HepG2 (cell line): ENCODE data around the gene FLYWCH1. TPM values are rescaled to one million over a fixed set of nuclear protein-coding genes. Genes with fewer than 3 reads are reported as not detected.

Experiments
- ELF1 ChIP-seq: sonication (generic); formaldehyde crosslinking; IDR thresholded peaks from 2 replicates; pipeline ENCODE4 v1.4.0; 2020; ENCODE audit warnings: missing genetic modification reagents
- ELF4 ChIP-seq: sonication (generic); formaldehyde crosslinking; IDR thresholded peaks from 2 replicates; pipeline ENCODE4 v1.5.0; 2020; ENCODE audit warnings: missing genetic modification reagents, mild to moderate bottlenecking, moderate library complexity, borderline replicate concordance
- NFYC ChIP-seq: IDR thresholded peaks from 2 replicates; pipeline ENCODE4 v1.6.1; 2016; ENCODE audit warnings: missing genetic modification reagents, missing compliant biosample characterization
- NR2F2 ChIP-seq: IDR thresholded peaks from 2 replicates; pipeline ENCODE4 v1.6.1; 2012; ENCODE audit warnings: low read depth, inconsistent platforms, borderline replicate concordance
- POGZ ChIP-seq: sonication (generic); formaldehyde crosslinking; IDR thresholded peaks from 2 replicates; pipeline ENCODE4 v1.4.0; 2020; ENCODE audit warnings: mild to moderate bottlenecking, missing genetic modification reagents
- SALL1 ChIP-seq: sonication (generic); formaldehyde crosslinking; IDR thresholded peaks from 2 replicates; pipeline ENCODE4 v1.8.0; 2022; ENCODE audit warnings: mild to moderate bottlenecking, missing genetic modification reagents
- YY1 ChIP-seq: IDR thresholded peaks from 2 replicates; pipeline ENCODE4 v1.6.1; 2011; ENCODE audit warnings: low read length, low read depth, moderate library complexity, mild to moderate bottlenecking; ENCODE audit not compliant: insufficient read depth, insufficient replicate concordance
- ZMYM2 ChIP-seq: sonication (generic); formaldehyde crosslinking; IDR thresholded peaks from 2 replicates; pipeline ENCODE4 v1.8.0; 2022; ENCODE audit warnings: mild to moderate bottlenecking, missing genetic modification reagents
- ZMYM4 ChIP-seq: sonication (generic); formaldehyde crosslinking; IDR thresholded peaks from 2 replicates; pipeline ENCODE4 v1.8.1; 2023; ENCODE audit warnings: mild to moderate bottlenecking, missing genetic modification reagents
- ZNF264 ChIP-seq: sonication (generic); formaldehyde crosslinking; IDR thresholded peaks from 2 replicates; pipeline ENCODE4 v1.4.0; 2020; ENCODE audit warnings: missing genetic modification reagents
- ZNF292 ChIP-seq: sonication (generic); formaldehyde crosslinking; IDR thresholded peaks from 2 replicates; pipeline ENCODE4 v1.8.1; 2022; ENCODE audit warnings: mild to moderate bottlenecking, low read depth, missing genetic modification reagents, borderline replicate concordance
- ZNF331 ChIP-seq: sonication (generic); formaldehyde crosslinking; IDR thresholded peaks from 2 replicates; pipeline ENCODE4 v1.4.0; 2020; ENCODE audit warnings: missing genetic modification reagents
- polyA plus RNA-seq, 8 experiments: library from polyadenylated mRNA; depleted of rRNA in 3 of 8; stranded (reverse) in 7 of 8; unstranded in 1 of 8; fragments of >200 nt; fragmentation: Illumina TruSeq in 4 of 8; extraction: Trizol in 4 of 8; gene quantifications; 2 replicates each; pipeline versions ENCODE4 v1.2.1 to v1.2.3, GENCODE V29; 2011 to 2016; ENCODE audit warnings: low read depth in 4 of 8, missing spikeins in 1 of 8, mixed read lengths in 1 of 8; ENCODE audit not compliant: insufficient read depth in 1 of 8
- total RNA-seq, 5 experiments: library from RNA; depleted of rRNA; stranded (reverse); fragments of >200 nt; fragmentation: Illumina TruSeq; extraction: Trizol; gene quantifications; 2 replicates each; pipeline ENCODE4 v1.2.3, GENCODE V29; 2016; ENCODE audit warnings: low read depth in 1 of 5
- TF ChIP-seq, protein P1 (sequence below): sonication (generic); formaldehyde crosslinking; IDR thresholded peaks from 2 replicates; pipeline ENCODE4 v1.5.1; 2020; ENCODE audit warnings: mild to moderate bottlenecking, missing genetic modification reagents, moderate library complexity
- TF ChIP-seq, protein P2 (sequence below): sonication (generic); formaldehyde crosslinking; IDR thresholded peaks from 2 replicates; pipeline ENCODE4 v1.9.0; 2021; ENCODE audit warnings: missing genetic modification reagents, borderline replicate concordance
- TF ChIP-seq, protein P3 (sequence below): IDR thresholded peaks from 2 replicates; pipeline ENCODE4 v1.6.1; 2016; ENCODE audit warnings: mild to moderate bottlenecking
- TF ChIP-seq, protein P4 (sequence below): sonication (generic); formaldehyde crosslinking; IDR thresholded peaks from 2 replicates; pipeline ENCODE4 v1.5.0; 2020; ENCODE audit warnings: mild to moderate bottlenecking, missing genetic modification reagents, borderline replicate concordance

Gene FLYWCH1
- total and polyA plus RNA-seq, 2 of the 13 experiments (the other 11 are each of a cell fraction or from before 2014, with no cell fraction given) = 7.3 to 12.4 TPM

DNA sequence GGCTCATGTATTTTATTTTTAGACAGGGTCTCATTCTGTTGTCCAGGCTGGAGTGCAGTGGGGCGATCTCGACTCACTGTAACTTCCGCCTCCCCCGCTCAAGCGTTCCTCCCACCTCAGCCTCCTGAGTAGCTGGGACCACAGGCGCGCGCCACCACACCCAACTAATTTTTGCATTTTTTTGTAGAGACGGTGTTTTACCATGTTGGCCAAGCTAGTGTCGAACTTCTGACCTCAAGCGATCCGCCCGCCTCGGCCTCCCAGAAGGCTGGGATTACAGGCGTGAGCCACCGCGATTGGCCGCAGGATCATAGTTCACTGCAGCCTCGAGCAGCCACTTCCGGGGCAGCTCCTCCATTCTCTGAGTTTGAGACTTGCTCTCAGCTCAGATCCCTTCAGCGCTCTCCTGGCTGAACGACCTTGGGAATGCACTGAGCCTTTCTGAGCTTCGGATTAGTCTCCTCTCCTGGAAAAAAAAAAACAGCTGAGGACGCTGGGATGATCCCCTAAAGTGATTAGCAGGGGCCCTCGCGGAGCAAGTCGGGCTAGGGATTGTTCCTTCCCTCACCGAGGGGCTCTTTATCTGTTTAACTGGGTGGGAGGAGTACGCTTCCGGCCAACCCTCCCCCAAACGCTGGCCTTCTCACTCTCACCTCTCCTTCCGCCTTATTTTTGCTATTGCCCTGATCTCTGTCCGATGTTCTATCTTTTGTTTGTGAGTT, 69.6 kb downstream of the FLYWCH1 start (continued):
- TF ChIP-seq, protein P1, sequence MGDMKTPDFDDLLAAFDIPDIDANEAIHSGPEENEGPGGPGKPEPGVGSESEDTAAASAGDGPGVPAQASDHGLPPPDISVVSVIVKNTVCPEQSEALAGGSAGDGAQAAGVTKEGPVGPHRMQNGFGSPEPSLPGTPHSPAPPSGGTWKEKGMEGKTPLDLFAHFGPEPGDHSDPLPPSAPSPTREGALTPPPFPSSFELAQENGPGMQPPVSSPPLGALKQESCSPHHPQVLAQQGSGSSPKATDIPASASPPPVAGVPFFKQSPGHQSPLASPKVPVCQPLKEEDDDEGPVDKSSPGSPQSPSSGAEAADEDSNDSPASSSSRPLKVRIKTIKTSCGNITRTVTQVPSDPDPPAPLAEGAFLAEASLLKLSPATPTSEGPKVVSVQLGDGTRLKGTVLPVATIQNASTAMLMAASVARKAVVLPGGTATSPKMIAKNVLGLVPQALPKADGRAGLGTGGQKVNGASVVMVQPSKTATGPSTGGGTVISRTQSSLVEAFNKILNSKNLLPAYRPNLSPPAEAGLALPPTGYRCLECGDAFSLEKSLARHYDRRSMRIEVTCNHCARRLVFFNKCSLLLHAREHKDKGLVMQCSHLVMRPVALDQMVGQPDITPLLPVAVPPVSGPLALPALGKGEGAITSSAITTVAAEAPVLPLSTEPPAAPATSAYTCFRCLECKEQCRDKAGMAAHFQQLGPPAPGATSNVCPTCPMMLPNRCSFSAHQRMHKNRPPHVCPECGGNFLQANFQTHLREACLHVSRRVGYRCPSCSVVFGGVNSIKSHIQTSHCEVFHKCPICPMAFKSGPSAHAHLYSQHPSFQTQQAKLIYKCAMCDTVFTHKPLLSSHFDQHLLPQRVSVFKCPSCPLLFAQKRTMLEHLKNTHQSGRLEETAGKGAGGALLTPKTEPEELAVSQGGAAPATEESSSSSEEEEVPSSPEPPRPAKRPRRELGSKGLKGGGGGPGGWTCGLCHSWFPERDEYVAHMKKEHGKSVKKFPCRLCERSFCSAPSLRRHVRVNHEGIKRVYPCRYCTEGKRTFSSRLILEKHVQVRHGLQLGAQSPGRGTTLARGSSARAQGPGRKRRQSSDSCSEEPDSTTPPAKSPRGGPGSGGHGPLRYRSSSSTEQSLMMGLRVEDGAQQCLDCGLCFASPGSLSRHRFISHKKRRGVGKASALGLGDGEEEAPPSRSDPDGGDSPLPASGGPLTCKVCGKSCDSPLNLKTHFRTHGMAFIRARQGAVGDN (CRISPR knock-in tag) = peak; percentile 83
- TF ChIP-seq ZMYM4 (0 out of 2 replicates have a peak, but pooled peaks have one; percentile 37), NFYC (peak; percentile 55), YY1 (peak; percentile 59), ZMYM2 (CRISPR knock-in tag) (peak; percentile 95), SALL1 (CRISPR knock-in tag) (peak; percentile 45; the same call in 1 of the 2 replicates), ELF1 (CRISPR knock-in tag) (peak; percentile 86), ZNF292 (CRISPR knock-in tag) (0 out of 2 replicates have a peak, but pooled peaks have one; percentile 70), NR2F2 (0 out of 2 replicates have a peak, but pooled peaks have one; percentile 27), ZNF264 (0 out of 2 replicates have a peak, but pooled peaks have one; percentile 12), ELF4 (CRISPR knock-in tag) (0 out of 2 replicates have a peak, but pooled peaks have one; percentile 2), POGZ (CRISPR knock-in tag) (peak; percentile 51; the same call in 1 of the 2 replicates), ZNF331 (CRISPR knock-in tag) (peak; percentile 23; the same call in 1 of the 2 replicates)
- TF ChIP-seq, protein P2, sequence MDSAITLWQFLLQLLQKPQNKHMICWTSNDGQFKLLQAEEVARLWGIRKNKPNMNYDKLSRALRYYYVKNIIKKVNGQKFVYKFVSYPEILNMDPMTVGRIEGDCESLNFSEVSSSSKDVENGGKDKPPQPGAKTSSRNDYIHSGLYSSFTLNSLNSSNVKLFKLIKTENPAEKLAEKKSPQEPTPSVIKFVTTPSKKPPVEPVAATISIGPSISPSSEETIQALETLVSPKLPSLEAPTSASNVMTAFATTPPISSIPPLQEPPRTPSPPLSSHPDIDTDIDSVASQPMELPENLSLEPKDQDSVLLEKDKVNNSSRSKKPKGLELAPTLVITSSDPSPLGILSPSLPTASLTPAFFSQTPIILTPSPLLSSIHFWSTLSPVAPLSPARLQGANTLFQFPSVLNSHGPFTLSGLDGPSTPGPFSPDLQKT (CRISPR knock-in tag) = no peak
- TF ChIP-seq, protein P3, sequence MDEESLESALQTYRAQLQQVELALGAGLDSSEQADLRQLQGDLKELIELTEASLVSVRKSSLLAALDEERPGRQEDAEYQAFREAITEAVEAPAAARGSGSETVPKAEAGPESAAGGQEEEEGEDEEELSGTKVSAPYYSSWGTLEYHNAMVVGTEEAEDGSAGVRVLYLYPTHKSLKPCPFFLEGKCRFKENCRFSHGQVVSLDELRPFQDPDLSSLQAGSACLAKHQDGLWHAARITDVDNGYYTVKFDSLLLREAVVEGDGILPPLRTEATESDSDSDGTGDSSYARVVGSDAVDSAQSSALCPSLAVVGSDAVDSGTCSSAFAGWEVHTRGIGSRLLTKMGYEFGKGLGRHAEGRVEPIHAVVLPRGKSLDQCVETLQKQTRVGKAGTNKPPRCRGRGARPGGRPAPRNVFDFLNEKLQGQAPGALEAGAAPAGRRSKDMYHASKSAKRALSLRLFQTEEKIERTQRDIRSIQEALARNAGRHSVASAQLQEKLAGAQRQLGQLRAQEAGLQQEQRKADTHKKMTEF = peak; percentile 57; the same call in 1 of the 2 replicates
- TF ChIP-seq, protein P4, sequence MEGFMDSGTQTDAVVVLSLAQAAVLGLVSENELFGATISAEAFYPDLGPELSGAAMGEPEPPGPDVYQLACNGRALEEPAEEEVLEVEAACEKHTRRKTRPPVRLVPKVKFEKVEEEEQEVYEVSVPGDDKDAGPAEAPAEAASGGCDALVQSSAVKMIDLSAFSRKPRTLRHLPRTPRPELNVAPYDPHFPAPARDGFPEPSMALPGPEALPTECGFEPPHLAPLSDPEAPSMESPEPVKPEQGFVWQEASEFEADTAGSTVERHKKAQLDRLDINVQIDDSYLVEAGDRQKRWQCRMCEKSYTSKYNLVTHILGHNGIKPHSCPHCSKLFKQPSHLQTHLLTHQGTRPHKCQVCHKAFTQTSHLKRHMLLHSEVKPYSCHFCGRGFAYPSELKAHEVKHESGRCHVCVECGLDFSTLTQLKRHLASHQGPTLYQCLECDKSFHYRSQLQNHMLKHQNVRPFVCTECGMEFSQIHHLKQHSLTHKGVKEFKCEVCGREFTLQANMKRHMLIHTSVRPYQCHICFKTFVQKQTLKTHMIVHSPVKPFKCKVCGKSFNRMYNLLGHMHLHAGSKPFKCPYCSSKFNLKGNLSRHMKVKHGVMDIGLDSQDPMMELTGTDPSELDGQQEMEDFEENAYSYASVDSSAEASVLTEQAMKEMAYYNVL (CRISPR knock-in tag) = peak; percentile 47; the same call in 1 of the 2 replicates
